GM18499 (cell line): ENCODE measurements around the gene DNAH2.

Source experiments
- ATAC-seq: cut with Tn5 transposase; IDR thresholded peaks from one replicate; pipeline ENCODE4 v1.9.1; 2021; ENCODE audit warnings: moderate number of reproducible peaks; ENCODE audit not compliant: insufficient read depth, unreplicated experiment

The DNAH2 gene

GRCh38 chr17:7836596-7837407, 119.3 kb downstream of the DNAH2 start:
- ATAC-seq = no peak

GRCh38 chr17:7837408-7838088, 120.0 kb downstream of the DNAH2 start:
- ATAC-seq = no peak

DNA sequence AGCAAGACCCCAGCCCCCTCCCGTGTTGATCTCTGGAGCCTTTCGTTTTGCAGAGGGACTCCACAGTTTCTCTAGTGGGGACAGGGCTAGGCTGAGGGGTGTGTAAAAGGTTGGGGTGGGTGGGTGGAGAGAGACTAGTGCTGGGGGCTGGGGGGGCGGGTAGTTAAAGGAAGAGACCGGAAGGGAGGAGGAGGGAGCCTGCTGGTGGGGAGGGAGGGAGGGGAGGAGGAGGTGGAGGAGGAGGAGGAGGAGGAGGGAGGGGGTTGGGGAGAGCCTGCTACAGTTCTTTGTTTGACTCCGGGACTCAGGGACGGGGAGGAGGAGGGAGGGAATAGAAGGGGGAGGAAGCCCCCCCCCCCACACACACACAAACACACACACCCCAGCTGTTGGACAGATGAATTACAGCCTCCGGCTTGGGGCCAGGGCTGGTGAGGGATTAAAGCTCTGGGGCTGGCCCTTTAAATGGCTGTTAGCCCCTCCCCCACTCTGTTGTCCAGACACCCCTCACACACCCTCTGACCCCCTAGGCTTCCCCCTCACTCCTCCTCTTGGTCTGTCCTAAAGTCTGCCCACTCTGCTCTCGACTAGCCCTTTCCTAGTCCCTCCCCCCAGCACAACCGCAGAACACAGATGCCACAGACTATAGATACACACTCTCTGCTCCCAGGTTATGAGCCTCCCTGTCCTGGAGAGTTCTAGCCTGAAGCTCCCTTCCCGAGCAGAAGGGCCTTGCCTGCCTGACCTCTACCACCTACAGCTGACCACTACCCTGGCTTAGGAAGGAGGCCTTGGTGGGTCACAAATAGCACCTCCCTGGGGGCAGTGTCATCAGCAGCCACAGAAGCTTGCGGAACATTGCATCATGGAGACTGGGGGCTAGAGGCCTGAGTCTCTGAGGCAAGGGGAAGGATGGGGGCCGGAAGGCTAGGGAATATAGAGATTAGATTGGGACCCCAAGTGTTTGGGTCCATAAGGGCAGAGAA, 120.8 kb downstream of the DNAH2 start:
- no peak for ATAC-seq

GRCh38 chr17:7839190-7839875, 121.8 kb downstream of the DNAH2 start:
- no peak for ATAC-seq

GRCh38 chr17:7839876-7840261, 122.3 kb downstream of the DNAH2 start:
- ATAC-seq = no peak

DNA sequence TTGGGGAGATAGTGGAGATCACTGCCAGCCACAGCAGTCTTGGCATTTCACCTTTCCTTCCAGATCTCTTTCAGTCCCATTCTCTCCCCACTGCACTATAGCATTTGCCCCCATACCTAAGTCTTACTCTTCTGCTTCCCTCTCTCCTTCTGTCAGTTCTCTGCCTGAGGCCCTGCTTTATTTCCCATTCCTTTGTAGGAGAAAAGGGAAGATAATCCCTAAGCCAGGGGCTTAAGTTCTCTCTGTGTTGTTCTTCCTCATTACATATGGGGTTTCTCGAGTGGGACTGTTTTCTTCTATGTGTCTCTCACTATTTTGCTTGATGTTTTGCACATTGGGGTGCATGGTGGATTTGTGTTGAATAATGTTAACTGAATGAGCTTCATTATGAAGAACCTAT, 122.9 kb downstream of the DNAH2 start:
- no peak for ATAC-seq

GRCh38 chr17:7840875-7841274, 123.3 kb downstream of the DNAH2 start:
- ATAC-seq = no peak

DNA sequence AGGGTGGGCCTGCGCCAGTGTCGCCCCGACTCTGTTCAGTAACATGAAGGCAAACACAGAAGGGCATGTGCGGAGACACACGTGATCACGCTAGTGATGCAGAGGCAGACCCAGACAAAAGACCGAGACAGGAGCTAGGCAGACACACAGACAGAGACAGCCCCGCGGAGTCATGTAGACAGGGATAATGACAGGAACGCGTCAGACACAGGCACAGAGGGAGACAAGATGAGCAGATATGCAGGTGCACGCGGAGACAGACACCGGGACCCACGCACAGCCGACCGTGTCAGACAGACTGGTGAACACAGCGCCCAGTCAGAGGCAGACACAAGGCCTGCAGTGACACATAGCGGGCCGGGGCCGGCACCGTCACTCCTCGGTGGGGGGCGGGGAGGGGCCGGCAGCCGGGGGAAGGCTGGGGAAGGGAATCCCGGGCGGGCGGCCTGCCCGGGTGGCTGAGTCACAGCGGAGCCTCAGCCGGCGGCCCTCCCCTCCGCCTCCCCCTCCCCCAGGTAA, 123.9 kb downstream of the DNAH2 start:
- no peak for ATAC-seq

DNA sequence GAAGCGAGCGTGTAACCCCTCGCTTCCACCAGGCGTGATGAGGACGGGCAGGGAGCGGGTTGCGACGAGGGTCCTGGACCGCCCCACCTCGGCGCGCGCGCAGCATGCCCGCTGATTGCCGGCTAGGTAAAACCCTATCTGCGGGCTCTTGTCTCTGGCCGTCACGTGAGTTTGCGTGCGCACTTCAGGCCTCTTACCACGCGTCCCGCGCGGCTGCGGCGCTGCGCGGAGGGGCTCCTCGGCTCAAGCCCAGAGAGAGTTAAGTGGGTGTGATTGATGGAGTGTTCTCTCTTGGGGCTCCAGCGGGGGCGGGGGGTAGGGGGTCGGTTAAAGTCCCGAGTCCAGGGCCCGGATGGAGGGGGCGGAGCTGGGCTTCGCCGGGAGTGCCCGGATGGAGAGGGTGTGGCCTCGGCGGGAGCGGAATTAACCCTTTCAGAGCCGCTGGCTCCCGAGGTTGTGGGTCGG, 124.4 kb downstream of the DNAH2 start:
- ATAC-seq = no peak

GRCh38 chr17:7842380-7843256, 125.1 kb downstream of the DNAH2 start:
- no peak for ATAC-seq

DNA sequence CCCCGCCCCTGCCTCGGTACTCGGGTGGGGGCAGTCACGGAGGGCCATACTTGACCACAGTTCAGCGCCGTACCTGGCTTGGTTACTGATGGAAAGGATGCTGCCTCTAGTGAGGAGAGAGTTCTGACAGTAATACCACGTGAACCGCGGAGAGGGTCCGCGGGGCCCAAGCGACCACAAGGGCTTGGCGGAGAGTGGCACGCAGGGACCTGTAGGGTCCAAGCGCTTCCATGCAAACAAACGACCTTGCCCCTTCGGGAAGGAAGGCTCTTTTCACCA, 125.7 kb downstream of the DNAH2 start:
- ATAC-seq = no peak

DNA sequence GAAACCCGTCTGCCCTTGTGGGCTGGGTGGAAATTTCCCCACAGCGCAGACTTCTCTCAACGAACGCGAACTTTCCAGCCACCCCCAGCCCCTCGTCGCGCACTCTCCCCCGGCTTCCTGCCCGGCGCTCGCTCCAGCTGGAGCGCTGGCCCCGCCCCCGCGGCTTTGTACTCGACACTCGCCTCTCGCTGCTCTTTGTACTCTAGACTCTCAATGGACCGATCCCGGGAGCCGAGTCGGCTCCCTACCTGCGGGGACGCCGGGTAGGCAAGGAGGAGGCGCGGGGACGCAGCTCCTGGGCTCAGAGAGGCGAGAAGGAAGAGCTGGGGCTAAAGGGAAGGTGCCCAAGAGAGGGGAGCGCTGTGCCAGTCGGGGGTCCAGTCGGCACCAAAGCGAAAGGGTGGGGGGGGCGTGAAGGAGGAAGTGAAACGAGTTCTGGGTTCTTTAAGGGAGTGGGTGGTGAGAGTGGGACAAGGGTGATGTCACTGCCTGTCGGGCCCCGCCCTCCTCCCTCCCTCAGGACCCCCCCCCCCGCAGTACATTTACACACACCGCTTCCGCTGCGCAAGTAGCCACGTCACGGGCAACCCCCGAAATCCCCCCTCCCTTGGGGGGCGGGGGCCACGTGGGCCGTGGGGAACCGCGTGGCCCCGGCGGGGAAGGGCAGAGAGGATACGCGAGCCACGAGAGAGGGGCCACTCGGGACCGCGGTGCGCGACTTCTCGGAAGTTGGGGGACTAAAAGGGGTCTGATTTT, 126.2 kb downstream of the DNAH2 start:
- ATAC-seq = no peak

DNA sequence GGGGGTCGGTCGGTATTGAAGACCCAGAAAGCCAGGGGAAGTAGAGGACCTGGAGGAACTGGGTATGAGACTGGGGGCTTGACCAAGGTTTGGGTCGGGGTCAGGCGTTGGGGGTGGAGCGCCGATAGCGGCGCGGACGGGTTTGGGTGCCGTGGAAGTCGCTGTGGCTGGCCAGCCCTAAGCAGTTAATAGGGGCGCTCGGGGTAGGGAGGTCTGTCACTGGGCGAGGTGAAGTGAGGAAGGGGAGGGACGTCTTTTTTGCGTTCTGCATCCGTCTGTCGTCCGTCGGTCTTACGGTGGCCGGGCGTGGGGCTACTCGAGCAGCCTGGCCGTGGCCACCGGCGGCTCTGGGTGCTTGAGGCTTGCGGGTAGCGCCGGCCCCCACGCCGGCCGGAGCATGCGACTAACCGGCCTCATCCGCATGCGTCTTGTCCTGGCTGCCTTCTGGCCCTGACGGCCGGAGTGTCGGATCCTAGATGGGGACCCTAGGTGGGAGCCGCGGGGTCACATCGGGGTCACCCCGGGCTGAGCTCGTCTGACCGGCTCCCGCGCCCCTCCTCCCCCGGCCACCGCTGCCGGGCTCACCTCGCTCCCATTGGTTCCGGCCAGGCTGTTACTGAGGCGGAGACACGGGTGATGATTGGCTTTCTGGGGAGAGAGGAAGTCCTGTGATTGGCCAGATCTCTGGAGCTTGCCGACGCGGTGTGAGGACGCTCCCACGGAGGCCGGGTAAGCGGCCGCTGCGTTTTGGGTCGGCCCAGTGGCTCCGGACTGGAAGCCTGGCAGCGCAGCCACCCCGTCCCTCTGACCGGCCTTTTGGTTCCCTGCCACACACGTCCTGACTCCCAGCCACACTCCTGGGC, 127.0 kb downstream of the DNAH2 start:
- ATAC-seq = peak; percentile 28

DNA sequence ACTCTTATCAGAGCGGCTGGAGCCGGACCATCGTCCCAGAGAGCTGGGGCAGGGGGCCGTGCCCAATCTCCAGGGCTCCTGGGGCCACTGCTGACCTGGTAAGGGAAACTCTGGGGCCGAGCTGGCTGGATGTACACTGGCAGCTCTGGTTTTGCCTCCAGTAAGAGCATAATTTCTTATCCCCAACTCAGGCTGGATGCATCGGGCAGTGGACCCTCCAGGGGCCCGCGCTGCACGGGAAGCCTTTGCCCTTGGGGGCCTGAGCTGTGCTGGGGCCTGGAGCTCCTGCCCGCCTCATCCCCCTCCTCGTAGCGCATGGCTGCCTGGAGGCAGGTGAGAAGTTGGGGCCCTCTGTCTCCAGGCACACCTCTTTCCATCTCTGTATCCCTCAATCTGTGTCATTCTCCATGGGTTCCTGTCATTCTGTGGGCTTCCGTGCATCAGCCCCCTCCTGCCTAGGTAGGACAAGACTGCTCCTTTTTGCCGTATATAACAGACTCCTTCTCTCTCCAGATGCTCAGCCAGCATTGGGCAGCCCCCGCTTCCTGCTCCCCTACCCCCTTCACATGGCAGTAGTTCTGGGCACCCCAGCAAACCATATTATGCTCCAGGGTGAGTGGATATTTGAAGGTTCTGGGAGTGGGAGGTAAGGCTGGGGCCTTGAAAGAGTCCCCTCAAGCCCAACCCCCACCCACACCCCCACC, 128.0 kb downstream of the DNAH2 start:
- no peak for ATAC-seq

DNA sequence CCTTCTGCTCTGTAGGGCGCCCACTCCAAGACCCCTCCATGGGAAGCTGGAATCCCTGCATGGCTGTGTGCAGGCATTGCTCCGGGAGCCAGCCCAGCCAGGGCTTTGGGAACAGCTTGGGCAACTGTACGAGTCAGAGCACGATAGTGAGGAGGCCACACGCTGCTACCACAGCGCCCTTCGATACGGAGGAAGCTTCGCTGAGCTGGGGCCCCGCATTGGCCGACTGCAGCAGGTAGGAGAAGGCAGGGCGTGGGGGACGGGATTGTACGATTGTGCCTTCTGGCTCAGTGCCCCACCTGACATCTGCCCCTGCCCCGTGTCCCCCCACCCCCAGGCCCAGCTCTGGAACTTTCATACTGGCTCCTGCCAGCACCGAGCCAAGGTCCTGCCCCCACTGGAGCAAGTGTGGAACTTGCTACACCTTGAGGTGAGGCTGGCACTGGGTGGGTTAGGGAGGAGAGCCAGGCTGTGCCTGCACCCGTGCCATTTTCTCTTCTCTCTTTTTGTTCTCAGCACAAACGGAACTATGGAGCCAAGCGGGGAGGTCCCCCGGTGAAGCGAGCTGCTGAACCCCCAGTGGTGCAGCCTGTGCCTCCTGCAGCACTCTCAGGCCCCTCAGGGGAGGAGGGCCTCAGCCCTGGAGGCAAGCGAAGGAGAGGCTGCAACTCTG, 128.7 kb downstream of the DNAH2 start:
- ATAC-seq = no peak
